Stimulated activated CD4-positive, alpha-beta T cell treated with anti-CD3 and anti-CD28 coated beads, Interleukin-1b, Interleukin-23, amount 100 ng/mL, for 1 hour (primary cell): ENCODE measurements around the gene CRABP2.

ENCODE experiments used
- DNase-seq, 2 donors: peaks; one replicate each; pipeline ENCODE4 v3.0.0-alpha.2; 2020; ENCODE audit warnings: low read depth in 2 of 2

Gene CRABP2

DNA sequence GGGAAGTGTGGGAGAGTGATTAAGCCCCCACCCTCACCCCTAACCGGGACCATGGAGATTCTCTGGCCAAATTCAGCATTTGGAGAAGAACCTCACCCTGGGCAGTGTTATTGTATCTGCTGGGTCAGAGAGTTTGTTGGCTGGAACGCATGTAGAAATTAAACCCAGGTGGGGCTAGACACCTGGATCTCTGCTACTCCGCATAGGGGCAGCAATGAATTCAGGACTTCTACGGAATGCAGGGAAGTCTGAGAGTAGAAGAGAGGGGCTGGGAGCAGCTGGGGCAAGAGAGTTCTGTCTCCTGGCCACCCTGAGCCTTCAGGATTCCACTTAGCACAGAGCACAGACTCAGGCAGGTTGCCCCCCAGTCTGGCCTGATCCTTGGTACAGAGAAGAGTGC is 3.6 kb upstream of the CRABP2 start:
- no peak for DNase-seq

DNA sequence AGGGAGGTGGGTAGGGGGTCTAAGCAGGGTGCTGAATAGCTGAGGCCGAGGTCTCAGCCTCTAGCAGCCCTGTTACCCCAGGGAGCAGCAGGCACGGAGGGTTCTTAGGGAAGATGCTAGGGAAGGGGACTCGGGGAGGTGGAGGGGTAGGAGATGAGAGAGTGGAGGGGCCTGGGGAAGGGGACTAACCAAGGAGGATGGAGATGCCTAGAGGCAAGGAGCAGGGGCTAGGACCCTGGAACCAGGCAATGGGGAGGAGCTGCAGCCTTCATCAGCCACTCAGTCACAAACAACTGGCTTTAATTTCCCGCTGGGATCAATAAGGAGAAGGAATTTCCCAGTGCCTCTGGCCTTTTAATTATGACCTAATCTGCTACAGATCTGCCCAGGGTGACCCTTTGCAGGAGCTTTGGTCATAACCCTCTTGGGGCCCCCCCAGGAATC is 2.9 kb upstream of the CRABP2 start:
- DNase-seq: no peak

GRCh38 chr1:156707417-156708217 is 2.2 kb upstream of the CRABP2 start:
- no peak for DNase-seq

DNA sequence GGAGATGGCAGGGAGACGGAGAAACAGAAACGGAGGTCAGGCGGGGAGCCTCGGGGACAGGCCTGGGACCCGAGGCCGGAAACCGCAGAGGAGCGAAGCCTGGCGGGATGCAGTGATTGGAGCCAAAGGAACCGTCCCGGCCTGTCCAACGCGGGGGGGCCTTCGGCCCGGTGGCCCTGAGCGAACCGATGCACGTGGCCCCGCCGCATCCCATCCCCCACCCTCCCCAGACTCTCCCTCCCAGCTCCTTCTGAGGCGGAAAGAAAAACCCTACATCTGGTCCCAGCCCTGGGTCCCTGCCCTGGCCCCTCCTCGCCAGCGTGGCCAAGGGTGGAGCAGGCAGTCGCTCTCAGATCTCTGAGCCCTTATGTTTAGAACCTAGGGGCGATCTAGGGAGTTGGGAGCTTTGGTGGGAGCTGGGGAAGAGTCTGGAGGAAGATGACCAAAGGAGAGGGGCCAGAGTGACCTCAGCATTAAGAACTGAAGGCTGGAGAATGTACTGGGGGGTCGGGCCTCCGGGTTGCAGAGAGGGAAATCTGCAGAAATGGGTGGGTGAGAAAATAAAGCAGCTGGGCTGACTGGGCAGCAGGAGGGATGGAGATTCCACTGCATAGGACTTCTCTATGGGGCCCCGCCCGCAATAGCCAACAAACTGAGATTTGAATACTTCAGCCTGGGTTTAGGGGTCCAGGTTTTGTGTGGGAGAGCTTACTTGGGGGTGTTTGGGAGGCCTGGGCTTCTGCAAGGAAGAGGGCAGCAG is 1.5 kb upstream of the CRABP2 start:
- DNase-seq: no peak

- peak; percentile 42 to 63 for DNase-seq
Observed at GRCh38 chr1:156705918-156706656, 704 bp upstream of the CRABP2 start.

GRCh38 chr1:156704930-156705320 is 458 bp downstream of the CRABP2 start:
- DNase-seq: no peak

- DNase-seq: no peak
Observed at GRCh38 chr1:156704166-156704711, 1.1 kb downstream of the CRABP2 start.

DNA sequence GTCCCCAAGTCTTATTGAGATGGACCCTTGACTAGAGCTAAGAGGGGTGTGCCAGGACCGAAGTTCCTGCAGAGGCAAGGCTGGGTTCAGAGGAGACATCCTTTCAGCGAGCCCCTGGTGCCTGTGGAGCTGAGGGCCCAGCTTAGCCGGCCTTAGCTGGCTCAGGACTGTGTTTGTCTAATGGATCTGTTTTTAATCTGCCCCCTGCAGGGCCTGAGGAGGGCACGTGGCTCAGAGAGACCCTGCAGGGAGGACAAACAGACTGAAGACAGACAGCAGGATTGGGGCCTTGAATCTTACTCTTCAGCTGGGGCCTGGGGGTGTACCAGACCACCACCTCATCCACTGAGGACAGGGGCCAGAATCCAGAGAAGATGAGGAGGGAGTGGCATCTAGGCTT is 1.6 kb downstream of the CRABP2 start:
- DNase-seq: no peak

DNA sequence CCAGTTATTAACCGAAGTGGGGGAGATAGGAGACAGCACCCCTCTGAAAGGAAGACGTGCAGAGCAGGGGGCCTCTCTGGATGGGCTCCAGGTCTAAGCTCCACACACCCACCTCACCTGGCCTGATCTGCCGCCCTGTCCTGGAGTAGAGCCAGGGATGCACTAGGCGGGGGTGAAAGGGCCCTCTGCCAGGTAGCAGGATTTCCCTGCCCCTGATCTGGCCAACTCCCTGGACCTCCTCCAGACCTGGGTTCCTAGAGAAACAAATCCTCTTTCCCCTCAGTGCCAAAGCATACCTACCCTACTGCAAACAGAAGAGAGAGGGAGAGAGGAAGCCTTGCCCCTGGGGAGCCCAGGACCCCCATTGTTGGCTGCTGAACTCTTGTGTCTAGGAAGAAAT is 2.0 kb downstream of the CRABP2 start:
- DNase-seq: no peak

DNA sequence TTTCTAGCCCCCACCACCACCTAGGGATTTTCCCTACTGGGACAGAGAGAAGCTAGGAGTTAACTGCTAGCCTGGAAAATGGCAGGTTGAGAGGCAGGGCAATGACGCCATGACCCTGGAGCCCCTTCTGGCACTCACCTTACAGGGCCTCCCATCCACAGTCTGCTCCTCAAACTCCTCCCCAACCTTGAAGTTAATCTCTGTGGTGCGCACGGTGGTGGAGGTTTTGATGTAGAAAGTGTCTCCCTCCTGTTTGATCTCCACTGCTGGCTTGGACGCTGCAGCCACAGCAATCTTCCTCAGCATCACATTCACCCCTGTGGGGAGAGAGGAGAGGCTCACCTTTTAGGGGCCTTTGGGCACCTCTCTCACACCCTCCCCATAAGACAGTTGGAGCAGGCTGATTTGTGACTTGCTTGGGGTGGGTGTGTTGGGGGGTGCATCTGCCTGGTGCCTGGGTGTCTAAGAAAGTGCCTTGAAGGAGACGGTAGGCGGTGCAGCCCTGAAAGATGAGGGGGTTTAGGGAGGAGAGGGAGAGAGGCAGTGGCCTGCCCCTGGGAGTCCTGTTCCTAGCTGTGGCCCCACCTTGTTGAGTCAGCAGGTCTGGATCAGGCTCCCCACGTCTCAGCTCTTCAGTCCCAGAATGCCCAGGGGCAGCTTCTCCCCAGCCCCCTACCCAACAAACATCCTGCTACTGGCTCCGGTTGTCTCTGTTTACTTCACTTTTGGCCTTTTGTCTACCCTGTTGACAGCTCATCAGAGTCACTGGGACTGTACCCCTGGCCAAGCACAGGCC is 4.4 kb downstream of the CRABP2 start:
- DNase-seq: no peak

DNA sequence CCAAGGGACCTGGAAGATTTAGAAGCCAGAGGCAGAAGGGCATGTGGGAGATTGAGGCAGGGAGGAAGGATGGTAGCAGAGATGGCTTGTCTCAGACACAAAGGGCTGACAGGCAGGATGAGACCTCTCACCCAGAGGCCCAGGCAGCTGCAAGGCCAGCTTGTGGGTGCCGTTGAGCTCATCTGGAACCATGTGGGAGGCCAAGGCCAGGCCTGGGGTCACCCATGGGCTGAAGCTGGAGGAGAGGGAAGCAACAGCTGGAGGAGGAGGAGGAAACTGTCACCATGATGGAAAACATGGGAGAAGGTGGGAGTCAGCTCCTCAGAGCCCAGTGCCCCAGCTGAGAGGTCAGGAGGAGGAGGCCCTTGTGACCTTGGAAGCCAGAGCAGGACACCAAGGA is 6.4 kb downstream of the CRABP2 start:
- DNase-seq: no peak

DNA sequence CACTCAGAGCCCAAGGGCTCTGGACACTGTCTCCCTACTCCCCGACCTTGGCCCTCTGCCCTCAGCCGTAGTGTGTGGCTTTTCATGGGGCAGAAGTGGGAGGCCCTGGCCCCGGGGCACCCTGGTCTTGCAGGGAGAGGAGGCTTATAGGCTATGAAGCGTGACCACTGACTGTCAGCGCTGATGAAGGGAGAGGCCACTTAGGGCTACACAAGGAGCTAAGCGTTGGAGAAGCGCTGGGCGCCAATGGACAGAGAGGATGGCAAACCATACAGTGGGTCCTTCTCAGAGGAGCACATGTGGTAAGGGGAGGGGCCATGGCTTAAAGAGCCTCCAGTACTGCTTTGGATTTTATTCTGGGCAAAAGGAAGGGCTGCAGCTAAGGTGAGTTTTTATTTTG is 7.9 kb downstream of the CRABP2 start:
- no peak for DNase-seq

GRCh38 chr1:156696755-156697154 is 8.6 kb downstream of the CRABP2 start:
- DNase-seq: no peak

- no peak for DNase-seq
Observed at GRCh38 chr1:156694690-156694962, 10.8 kb downstream of the CRABP2 start.

GRCh38 chr1:156693848-156694689 is 11.3 kb downstream of the CRABP2 start:
- DNase-seq: no peak

DNA sequence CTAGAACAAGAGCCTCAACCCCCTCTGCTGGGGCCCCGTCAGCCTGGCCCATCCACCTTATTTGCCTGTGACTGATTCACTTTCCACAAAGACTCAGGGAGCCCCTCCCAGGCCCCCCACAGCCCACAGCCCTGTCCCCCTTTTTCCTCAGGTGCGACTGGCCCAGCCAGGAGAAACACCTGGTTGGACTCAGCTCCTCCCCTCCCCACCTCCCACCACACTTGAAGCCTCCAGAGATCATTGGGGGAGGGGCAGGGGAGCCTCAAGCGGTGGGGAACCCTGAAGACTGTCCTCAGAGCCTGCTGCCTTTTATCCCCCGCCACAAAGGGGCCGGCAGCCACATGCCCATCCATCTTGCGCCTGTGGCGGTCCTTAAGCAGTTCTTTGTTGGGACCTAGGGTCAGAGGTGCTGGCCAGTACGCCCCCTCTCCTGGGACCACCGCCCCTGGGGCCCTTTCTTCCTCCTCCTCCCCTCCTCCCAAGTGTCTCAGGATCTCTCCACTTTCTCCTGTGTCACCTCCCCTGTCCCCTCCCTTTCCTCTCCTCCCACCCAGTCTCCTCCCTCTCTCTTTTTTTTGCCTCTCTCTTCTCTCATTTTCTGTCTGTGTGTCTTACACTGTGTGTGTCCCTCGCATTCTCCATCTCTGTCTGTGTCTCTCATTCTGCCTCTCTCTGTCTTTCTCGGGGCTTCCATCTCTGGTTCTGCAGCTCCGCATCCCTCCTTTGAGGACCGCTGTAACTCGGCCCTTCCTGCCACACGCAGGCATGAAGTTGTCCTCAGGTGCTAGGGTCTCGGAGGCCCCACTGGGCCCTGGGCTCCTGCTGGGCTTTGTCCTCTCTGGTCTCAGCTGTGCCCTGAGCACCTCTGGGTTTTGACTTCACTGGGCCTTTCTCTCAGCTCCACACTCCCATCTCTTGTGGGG is 12.2 kb downstream of the CRABP2 start:
- DNase-seq: no peak

- no peak for DNase-seq
Observed at GRCh38 chr1:156692441-156692924, 12.9 kb downstream of the CRABP2 start.

- no peak for DNase-seq
Observed at GRCh38 chr1:156691665-156692440, 13.5 kb downstream of the CRABP2 start.

- no peak for DNase-seq
Observed at GRCh38 chr1:156691191-156691590, 14.2 kb downstream of the CRABP2 start.
